NCI-H446 treated with DMSO at 0.1 percent for 48 hours (cell line): Measurements from ENCODE around the gene TEKT2.

Experiments
- DNase-seq: peaks from one replicate; lab custom pipeline; 2025; lab: John Stamatoyannopoulos, UW

The TEKT2 gene

GRCh38 chr1:36083635-36084496, at the start of gene TEKT2:
TEKT2 (plus strand) TSS chr1:36084094; CDS start chr1:36084922, 828 bp downstream.
- no peak for DNase-seq

- DNase-seq: no peak
Measured at GRCh38 chr1:36034692-36035091, 49.2 kb upstream of the TEKT2 start.

- DNase-seq: no peak
Measured at GRCh38 chr1:36035154-36035553, 48.7 kb upstream of the TEKT2 start.

- no peak for DNase-seq
Measured at GRCh38 chr1:36040238-36040637, 43.7 kb upstream of the TEKT2 start.

- DNase-seq: no peak
Measured at GRCh38 chr1:36051821-36052220, 32.1 kb upstream of the TEKT2 start.

- DNase-seq: no peak
Measured at GRCh38 chr1:36053978-36054377, 29.9 kb upstream of the TEKT2 start.

GRCh38 chr1:36055706-36056105, 28.2 kb upstream of the TEKT2 start:
- no peak for DNase-seq

- DNase-seq: no peak
Measured at GRCh38 chr1:36062315-36062714, 21.6 kb upstream of the TEKT2 start.

GRCh38 chr1:36067871-36068270, 16.0 kb upstream of the TEKT2 start:
- DNase-seq: no peak

GRCh38 chr1:36068866-36069265, 15.0 kb upstream of the TEKT2 start:
- no peak for DNase-seq

GRCh38 chr1:36070349-36070748, 13.5 kb upstream of the TEKT2 start:
- DNase-seq: no peak

- no peak for DNase-seq
Measured at GRCh38 chr1:36076979-36077573, 6.8 kb upstream of the TEKT2 start.

GRCh38 chr1:36080236-36080635, 3.7 kb upstream of the TEKT2 start:
- no peak for DNase-seq

- no peak for DNase-seq
Measured at GRCh38 chr1:36080801-36081200, 3.1 kb upstream of the TEKT2 start.

- DNase-seq: no peak
Measured at GRCh38 chr1:36081926-36082485, 1.9 kb upstream of the TEKT2 start.

GRCh38 chr1:36083219-36083618, 675 bp upstream of the TEKT2 start:
- DNase-seq: no peak

GRCh38 chr1:36084497-36085115, 712 bp downstream of the TEKT2 start:
- no peak for DNase-seq

- DNase-seq: no peak
Measured at GRCh38 chr1:36085126-36085525, 1.2 kb downstream of the TEKT2 start.

GRCh38 chr1:36085686-36086526, 2.0 kb downstream of the TEKT2 start:
- DNase-seq: no peak

- DNase-seq: no peak
Measured at GRCh38 chr1:36086529-36087232, 2.8 kb downstream of the TEKT2 start.
